Right lobe of liver (tissue), 6 donors: ENCODE measurements around the gene PXK. TPM values are rescaled to one million over a fixed set of nuclear protein-coding genes. Genes with fewer than 3 reads are reported as not detected.

Source experiments
- ATAC-seq, 4 donors: fragments of 200-7000 bp; cut with Tn5 transposase; one replicate each; pipeline ENCODE4 v1.9.1; 2020; ENCODE audit warnings: mild to moderate bottlenecking in 4 of 4, moderate library complexity in 4 of 4
- DNase-seq, 3 donors: peaks; one replicate each; pipeline ENCODE4 v3.0.0-alpha.2; 2020
- H3K27ac ChIP-seq, 3 donors: fragments of 200-600 bp; one replicate each; pipeline ENCODE4 v1.8.0; 2022
- H3K27me3 ChIP-seq, 2 donors: fragments of 200-600 bp; one replicate each; pipeline ENCODE4 v1.8.0; 2022
- H3K36me3 ChIP-seq, 4 donors: fragments of 200-600 bp; sonication (generic) in 1 of 4; one replicate each; pipeline versions ENCODE4 v1.5.1 to v1.8.0; 2017 to 2022; ENCODE audit warnings: control low read depth in 1 of 4
- H3K4me1 ChIP-seq, 4 donors: fragments of 200-600 bp; sonication (generic) in 1 of 4; one replicate each; pipeline versions ENCODE4 v1.5.1 to v1.8.0; 2017 to 2022; ENCODE audit warnings: control low read depth in 1 of 4
- H3K4me3 ChIP-seq, 3 donors: fragments of 200-600 bp; one replicate each; pipeline ENCODE4 v1.8.0; 2022
- H3K9me3 ChIP-seq, 4 donors: fragments of 200-600 bp; sonication (generic) in 1 of 4; one replicate each; pipeline versions ENCODE4 v1.5.1 to v1.8.0; 2017 to 2022; ENCODE audit warnings: control low read depth in 1 of 4
- POLR2A ChIP-seq: fragments of 450-650 bp; IDR thresholded peaks from one replicate; pipeline ENCODE4 v1.6.1; 2017; ENCODE audit warnings: antibody characterized with exemption, mild to moderate bottlenecking
- WGBS: methylation state at CpG from one replicate; pipeline ENCODE4 v1.1.6; 2018; ENCODE audit warnings: low coverage, low lambda C conversion rate; ENCODE audit not compliant: insufficient coverage; ENCODE audit errors: missing lambda C conversion rate; 5-methylcytosine and 5-hydroxymethylcytosine counted together
- intact Hi-C, 2 donors: fragments of 100-400 bp; cut with DNase I; formaldehyde crosslinking; loops; one replicate each; pipeline versions ENCODE4 v1.11.2 to v1.14.1; 2022
- total RNA-seq, 6 experiments: library from RNA; depleted of rRNA in 2 of 6; stranded (reverse); fragments of >200 nt in 2 of 6; fragmentation: NEBNext Ultra II Directional in 3 of 6; extraction: Animal tissue kit (Norgen Biotek cat#: 25700) in 3 of 6; gene quantifications; one replicate each; pipeline versions ENCODE4 v1.1.0 to v1.2.4, GENCODE V29; 2016 to 2023
- TF ChIP-seq, protein P1 (sequence below), 4 donors: fragments of 200-600 bp in 3 of 4; fragments of 450-650 bp in 1 of 4; IDR thresholded peaks; one replicate each; pipeline versions ENCODE4 v1.5.1 to v1.8.0; 2016 to 2022; ENCODE audit warnings: antibody characterized with exemption in 4 of 4, mild to moderate bottlenecking in 2 of 4
- donor health status: DM: no; HTN: yes; CAD: no.
- donor health status: DM: no; HTN: no; CAD: no.
- donor health status: DM: no; HTN: no; CAD: no.
- donor health status: DM: no; HTN: yes; CAD: no.
- donor health status: DM: no; HTN: yes; CAD: no.

The PXK gene
- total RNA-seq, 6 experiments from 2014 or later: 6.6 to 19.4 (median 9.6) TPM

DNA sequence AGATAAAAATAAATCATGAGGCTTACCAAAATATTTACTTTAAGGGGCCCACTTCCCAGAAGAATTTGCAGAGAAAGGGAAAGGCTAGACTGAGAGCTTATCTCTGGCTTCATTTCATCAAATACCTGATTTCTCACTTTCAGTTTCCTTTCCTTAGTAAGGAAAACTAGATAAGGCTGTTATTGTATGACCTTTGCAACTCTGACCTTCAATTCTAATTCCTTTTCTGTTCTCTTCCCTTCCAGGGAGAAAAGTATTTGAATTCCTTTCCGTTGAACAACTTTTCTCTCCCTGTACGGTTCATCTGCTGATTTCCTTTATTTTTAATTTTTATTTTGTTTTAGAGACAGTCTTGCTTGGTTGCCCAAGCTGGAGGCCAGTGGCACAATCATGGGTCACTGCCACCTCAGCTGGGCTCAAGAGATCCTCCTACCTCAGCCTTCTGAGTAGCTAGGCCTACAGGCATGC, 7.1 kb upstream of the PXK start:
- H3K4me1 ChIP-seq: peaks cover 0 to 16% (median 6%) of the 10 kb centered on the region in 4 donors
- no peaks in the 10 kb centered on the region for H3K27me3 ChIP-seq
- TF ChIP-seq POLR2A: no peak
- TF ChIP-seq, protein P1, sequence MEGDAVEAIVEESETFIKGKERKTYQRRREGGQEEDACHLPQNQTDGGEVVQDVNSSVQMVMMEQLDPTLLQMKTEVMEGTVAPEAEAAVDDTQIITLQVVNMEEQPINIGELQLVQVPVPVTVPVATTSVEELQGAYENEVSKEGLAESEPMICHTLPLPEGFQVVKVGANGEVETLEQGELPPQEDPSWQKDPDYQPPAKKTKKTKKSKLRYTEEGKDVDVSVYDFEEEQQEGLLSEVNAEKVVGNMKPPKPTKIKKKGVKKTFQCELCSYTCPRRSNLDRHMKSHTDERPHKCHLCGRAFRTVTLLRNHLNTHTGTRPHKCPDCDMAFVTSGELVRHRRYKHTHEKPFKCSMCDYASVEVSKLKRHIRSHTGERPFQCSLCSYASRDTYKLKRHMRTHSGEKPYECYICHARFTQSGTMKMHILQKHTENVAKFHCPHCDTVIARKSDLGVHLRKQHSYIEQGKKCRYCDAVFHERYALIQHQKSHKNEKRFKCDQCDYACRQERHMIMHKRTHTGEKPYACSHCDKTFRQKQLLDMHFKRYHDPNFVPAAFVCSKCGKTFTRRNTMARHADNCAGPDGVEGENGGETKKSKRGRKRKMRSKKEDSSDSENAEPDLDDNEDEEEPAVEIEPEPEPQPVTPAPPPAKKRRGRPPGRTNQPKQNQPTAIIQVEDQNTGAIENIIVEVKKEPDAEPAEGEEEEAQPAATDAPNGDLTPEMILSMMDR (IDR thresholded peaks at IDR 0.05): no peak
- ATAC-seq (peak; percentile 63 to 75 (median 70)), DNase-seq (no peak)
- H3K27ac ChIP-seq: peak overlapping the region; percentile 15 to 33 (median 20)
- no peak overlapping the region for H3K4me3 ChIP-seq
- H3K36me3 ChIP-seq: no peaks in the 10 kb centered on the region
- intact Hi-C loops: no loop called here
- 15% methylated on average over 2 of the region's 2 CpGs for WGBS
- no peaks in the 10 kb centered on the region for H3K9me3 ChIP-seq

GRCh38 chr3:58326267-58326900, 6.3 kb upstream of the PXK start:
- intact Hi-C loops: no loop called here
- H3K27ac ChIP-seq: no peak overlapping the region
- ATAC-seq (no peak), DNase-seq (no peak)
- TF ChIP-seq, protein P1 (IDR thresholded peaks at IDR 0.05): no peak
- TF ChIP-seq POLR2A: no peak
- no peaks in the 10 kb centered on the region for H3K36me3 ChIP-seq
- no peaks in the 10 kb centered on the region for H3K27me3 ChIP-seq
- H3K4me1 ChIP-seq: peaks cover 0 to 16% (median 6%) of the 10 kb centered on the region in 4 donors
- WGBS: 90% methylated on average over 3 of the region's 8 CpGs
- H3K9me3 ChIP-seq: no peaks in the 10 kb centered on the region
- no peak overlapping the region for H3K4me3 ChIP-seq

DNA sequence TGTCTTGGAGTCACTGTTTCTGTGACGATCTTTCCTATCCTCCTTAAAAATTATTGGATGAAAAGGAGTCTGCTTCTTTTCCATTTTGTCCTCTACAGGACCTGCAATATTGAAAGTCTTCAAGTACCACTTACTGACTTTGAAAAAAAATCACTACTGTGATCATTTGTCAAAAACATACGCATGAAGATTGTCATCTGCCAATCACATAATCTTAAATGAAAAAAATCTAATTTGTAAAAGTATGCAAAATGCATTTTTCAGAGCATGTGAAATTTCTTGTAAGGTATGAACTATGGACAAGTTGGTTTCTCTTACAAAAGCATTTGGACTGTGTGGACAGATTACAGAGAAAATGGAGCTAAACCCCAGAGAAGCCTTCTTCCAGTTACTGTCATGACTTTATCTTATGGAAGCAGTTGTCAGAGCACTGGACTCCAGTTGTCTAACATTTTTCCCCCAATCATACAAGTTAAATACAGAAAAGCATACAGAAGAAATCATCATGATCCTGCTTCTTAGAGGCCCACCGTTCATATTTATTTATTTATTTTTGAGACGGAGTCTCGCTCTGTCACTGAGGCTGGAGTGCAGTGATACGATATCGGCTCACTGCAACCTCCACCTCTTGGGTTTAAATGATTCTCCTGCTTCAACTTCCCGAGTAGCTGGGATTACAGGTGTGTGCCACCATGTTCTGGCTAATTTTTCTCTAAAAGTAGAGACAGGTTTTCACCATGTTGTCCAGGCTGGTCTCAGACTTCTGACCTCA, 3.4 kb upstream of the PXK start:
- Histone ChIP-seq H3K4me3 (no peak overlapping the region), H3K4me1 (peaks cover 0 to 18% (median 7%) of the 10 kb centered on the region in 4 donors), H3K9me3 (no peaks in the 10 kb centered on the region), H3K36me3 (no peaks in the 10 kb centered on the region), H3K27ac (no peak overlapping the region), H3K27me3 (no peaks in the 10 kb centered on the region)
- DNase-seq (no peak), ATAC-seq (no peak)
- intact Hi-C loops: no loop called here
- 87% methylated on average over 8 of the region's 8 CpGs for WGBS
- TF ChIP-seq, protein P1 (IDR thresholded peaks at IDR 0.05): no peak
- TF ChIP-seq POLR2A: no peak

DNA sequence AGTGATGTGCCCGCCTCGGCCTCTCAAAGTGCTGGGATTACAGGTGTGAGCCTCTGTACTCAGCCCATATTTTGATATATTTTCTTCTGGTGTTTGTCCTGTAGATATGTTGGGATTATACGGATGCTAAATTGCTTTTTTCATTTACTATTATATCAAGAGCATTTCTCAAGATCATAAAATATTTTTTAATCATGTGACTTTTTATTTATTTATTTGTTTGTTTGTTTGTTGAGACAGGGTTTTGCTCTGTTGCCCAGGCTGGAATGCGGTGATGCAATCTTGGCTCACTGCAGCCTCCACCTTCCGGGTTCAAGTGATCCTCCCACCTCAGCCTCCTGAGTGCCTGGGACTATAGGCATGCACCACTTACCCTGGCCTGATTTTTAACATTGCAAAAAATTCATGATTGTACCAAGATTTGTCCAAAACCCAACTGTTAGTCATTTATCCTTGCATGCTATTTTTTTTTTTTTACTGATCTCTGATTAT, 2.7 kb upstream of the PXK start:
- no peaks in the 10 kb centered on the region for H3K36me3 ChIP-seq
- 84% methylated on average over 5 of the region's 5 CpGs for WGBS
- DNase-seq (no peak), ATAC-seq (no peak)
- H3K9me3 ChIP-seq: no peaks in the 10 kb centered on the region
- H3K4me1 ChIP-seq: peaks cover 0 to 20% (median 9%) of the 10 kb centered on the region in 4 donors
- no peak overlapping the region for H3K27ac ChIP-seq
- H3K27me3 ChIP-seq: no peaks in the 10 kb centered on the region
- no peak overlapping the region for H3K4me3 ChIP-seq
- TF ChIP-seq, protein P1 (IDR thresholded peaks at IDR 0.05): no peak
- no peak for TF ChIP-seq POLR2A
- intact Hi-C loops: loop anchor here in 1 of 2 donors (5.0 kb wide), 1 partner anchor 87 kb away; no protein-coding TSS in a partner anchor
